Right forelimb (tissue), 1 donor: ENCODE results near the gene CECR2.

ENCODE experiments used
- DNase-seq: peaks from one replicate; pipeline ENCODE4 v3.0.0-alpha.2; 2018

The CECR2 gene

GRCh38 chr22:17578136-17578754 lies 209.0 kb downstream of the CECR2 start:
- no peak for DNase-seq

GRCh38 chr22:17579535-17579981 lies 210.3 kb downstream of the CECR2 start:
- DNase-seq = no peak

GRCh38 chr22:17580441-17581031 lies 211.3 kb downstream of the CECR2 start:
- DNase-seq = no peak

- no peak for DNase-seq
These were observed 211.8 kb downstream of the CECR2 start for GRCh38 chr22:17581056-17581455.

- DNase-seq = no peak
These were observed 212.4 kb downstream of the CECR2 start for GRCh38 chr22:17581631-17582030.

- DNase-seq = no peak
These were observed 213.9 kb downstream of the CECR2 start for GRCh38 chr22:17583151-17583550.

- no peak for DNase-seq
These were observed 217.7 kb downstream of the CECR2 start for GRCh38 chr22:17586831-17587440.

- no peak for DNase-seq
These were observed 218.4 kb downstream of the CECR2 start for GRCh38 chr22:17587629-17588028.

- no peak for DNase-seq
These were observed 219.3 kb downstream of the CECR2 start for GRCh38 chr22:17588606-17589005.

- DNase-seq = no peak
These were observed 220.6 kb downstream of the CECR2 start for GRCh38 chr22:17589810-17590375.

- no peak for DNase-seq
These were observed 221.3 kb downstream of the CECR2 start for GRCh38 chr22:17590586-17590985.

GRCh38 chr22:17592201-17592600 lies 222.9 kb downstream of the CECR2 start:
- DNase-seq = no peak

GRCh38 chr22:17596226-17596625 lies 227.0 kb downstream of the CECR2 start:
- DNase-seq = no peak

- DNase-seq = no peak
These were observed 228.0 kb downstream of the CECR2 start for GRCh38 chr22:17597217-17597616.

- DNase-seq = no peak
These were observed 229.1 kb downstream of the CECR2 start for GRCh38 chr22:17598318-17598717.

- no peak for DNase-seq
These were observed 231.8 kb downstream of the CECR2 start for GRCh38 chr22:17601031-17601430.

- no peak for DNase-seq
These were observed 234.4 kb downstream of the CECR2 start for GRCh38 chr22:17603668-17604067.

GRCh38 chr22:17606496-17606895 lies 237.2 kb downstream of the CECR2 start:
- no peak for DNase-seq
